K562 treated with DMSO at 1 percent for 24 hours (cell line): ENCODE data around the gene DNAJC22. TPM values are rescaled to one million over a fixed set of nuclear protein-coding genes. Genes with fewer than 3 reads are reported as not detected.

Experiments used
- total RNA-seq: library from RNA; unstranded; fragments of 300-600 nt; gene quantifications from 2 replicates; pipeline ENCODE4 v1.2.3, GENCODE V29; 2022; ENCODE audit warnings: low read depth; ENCODE audit not compliant: insufficient read depth

The DNAJC22 gene
- total RNA-seq = 0.14 and 0.50 TPM in 2 replicates

DNA sequence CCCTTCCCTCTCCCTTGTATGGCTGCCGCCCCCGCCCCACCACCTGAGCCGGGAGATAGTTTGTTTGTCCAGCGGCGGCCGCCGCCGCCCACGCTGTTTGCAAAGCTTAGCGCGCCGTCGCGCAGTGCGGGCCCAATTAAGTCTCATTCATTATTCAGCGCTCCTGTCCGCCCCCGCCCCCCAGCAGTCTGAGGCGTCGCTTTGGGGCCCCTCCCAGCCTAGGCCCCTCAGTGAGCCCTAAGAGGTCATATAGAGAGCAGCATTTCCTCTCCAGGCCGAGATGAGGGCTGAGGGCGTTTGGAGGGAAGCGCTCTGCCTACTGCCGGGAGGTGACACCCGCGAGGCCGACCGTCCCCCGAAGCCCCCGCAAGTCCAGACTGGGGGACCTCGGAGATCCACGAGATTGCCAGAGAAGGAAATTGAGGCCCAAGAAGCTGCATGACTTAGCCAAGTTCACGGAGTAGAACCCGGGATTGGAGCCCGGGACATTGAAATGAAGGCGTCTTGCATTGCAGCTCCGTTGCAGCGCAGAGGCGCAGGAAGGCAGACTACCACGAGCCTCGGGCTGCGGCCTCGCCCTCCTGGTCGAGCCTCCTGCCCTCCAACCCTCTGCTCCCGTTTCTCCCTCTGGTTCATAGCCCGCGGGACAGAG lies at the start of gene DNAJC22:
TSS of gene DNAJC22 (plus strand) at position 230 of the 652 bp plus-strand sequence. CDS start 1,985 bp downstream, outside the sequence.

GRCh38 chr12:49322708-49323523 lies 23.8 kb upstream of the DNAJC22 start, which contains the start of gene TROAP:
Gene TROAP, plus strand, starts transcription at chr12:49323255. Its CDS starts 354 bp downstream, at chr12:49323609.

GRCh38 chr12:49336645-49337584 lies 9.8 kb upstream of the DNAJC22 start, which contains the start of gene C1QL4:
Gene C1QL4, minus strand, starts transcription at chr12:49337188. Its CDS starts 711 bp downstream, at chr12:49336477.

DNA sequence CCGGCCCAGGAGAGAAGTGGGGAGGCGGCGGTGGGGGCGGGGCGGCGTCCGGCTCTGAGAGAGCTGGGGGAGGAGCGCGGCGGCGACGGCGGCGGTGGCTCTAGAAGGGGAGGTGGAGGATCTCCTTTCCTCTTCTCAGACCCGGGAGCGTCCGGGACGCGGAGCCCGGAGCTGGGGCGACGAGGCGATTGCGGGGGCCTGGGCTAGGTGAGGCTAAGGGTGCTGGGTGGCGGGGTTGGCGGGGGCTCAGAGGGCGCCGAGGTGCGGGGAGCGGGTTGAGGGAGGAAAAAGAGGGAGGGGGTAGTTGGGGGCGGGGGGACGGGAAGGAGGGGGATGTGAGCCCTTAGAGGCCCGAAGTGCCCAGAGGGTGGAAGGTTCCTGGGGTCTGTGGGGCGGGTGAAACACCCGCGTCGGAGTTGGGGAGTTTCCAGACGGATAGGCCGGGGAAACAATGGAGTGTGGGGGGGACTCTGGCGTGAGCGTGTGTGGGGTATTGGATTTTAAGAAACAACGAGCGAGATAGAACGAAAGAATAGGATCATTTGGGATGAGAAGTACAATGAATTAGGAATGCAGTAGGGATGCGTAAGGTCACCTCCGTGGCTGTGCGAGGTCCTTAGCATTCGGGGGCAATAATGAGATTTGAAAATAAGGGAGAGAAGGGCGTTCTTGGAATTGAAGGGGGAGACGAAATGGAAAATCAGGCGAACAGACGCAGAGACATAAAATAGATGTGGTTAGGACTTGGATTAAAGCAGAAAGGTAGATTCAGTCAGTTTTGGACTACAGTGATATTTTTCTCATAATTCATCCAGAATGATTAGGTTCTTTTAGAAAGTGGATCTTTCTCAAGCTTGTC lies 20.9 kb downstream of the DNAJC22 start, which contains the start of gene SPATS2:
TSS of gene SPATS2 (plus strand) at position 82 of the 859 bp plus-strand sequence. CDS start 93,551 bp downstream, outside the sequence.

Other genes with a start within 250 kb of the DNAJC22 start
- gene LMBR1L, start 236.0 kb upstream of the DNAJC22 start, total RNA-seq = 37.0 and 40.5 TPM in 2 replicates
- 2,823 and 2,914 TPM in 2 replicates for gene TUBA1B, start 215.5 kb upstream of the DNAJC22 start, total RNA-seq
- 60.6 and 68.2 TPM in 2 replicates for gene TUBA1A, start 157.8 kb upstream of the DNAJC22 start, total RNA-seq
- 849 and 868 TPM in 2 replicates for gene TUBA1C, start 81.8 kb upstream of the DNAJC22 start, total RNA-seq
- gene PRPH, start 51.7 kb upstream of the DNAJC22 start, total RNA-seq = 1.8 and 2.6 TPM in 2 replicates
- gene TROAP, start 23.6 kb upstream of the DNAJC22 start, total RNA-seq = 66.6 and 80.7 TPM in 2 replicates
- 3.1 and 4.9 TPM in 2 replicates for gene C1QL4, start 9.7 kb upstream of the DNAJC22 start, total RNA-seq
- 16.0 and 22.0 TPM in 2 replicates for gene SPATS2, start 20.6 kb downstream of the DNAJC22 start, total RNA-seq
- gene KCNH3, start 192.1 kb downstream of the DNAJC22 start, total RNA-seq = 0.20 and 0.25 TPM in 2 replicates
- gene MCRS1, start 221.3 kb downstream of the DNAJC22 start, total RNA-seq = 68.7 and 79.5 TPM in 2 replicates